Central memory CD8-positive, alpha-beta T cell (primary cell): ENCODE measurements around the gene XPO4.
"Not testable (repeated sequence)": the region's sequence is repeated elsewhere in the genome, so short reads cannot be mapped to it uniquely, and the experiment has no call there.

Source experiments
- ATAC-seq: fragments of 150-1000 bp; cut with Tn5 transposase; replicated peaks from 2 replicates; pipeline ENCODE4 v1.10.0; 2022; ENCODE audit warnings: mild to moderate bottlenecking, moderate FRiP score, moderate number of reproducible peaks; ENCODE audit not compliant: poor library complexity, severe bottlenecking; ENCODE audit errors: extremely low read depth
- DNase-seq, 2 donors: peaks; one replicate each; pipeline ENCODE4 v3.0.0; 2021; ENCODE audit warnings: low spot score in 2 of 2
- H3K27ac Mint-ChIP-seq: one replicate; pipeline ENCODE4 v1.8.0; 2022; ENCODE audit warnings: low read depth, mild to moderate bottlenecking, moderate library complexity, mixed read lengths
- H3K27me3 Mint-ChIP-seq: one replicate; pipeline ENCODE4 v1.8.0; 2022; ENCODE audit warnings: mixed read lengths
- H3K36me3 Mint-ChIP-seq: one replicate; pipeline ENCODE4 v1.8.0; 2022; ENCODE audit warnings: mild to moderate bottlenecking, moderate library complexity, mixed read lengths; ENCODE audit not compliant: insufficient read depth
- H3K4me1 Mint-ChIP-seq: one replicate; pipeline ENCODE4 v1.8.0; 2022; ENCODE audit warnings: mixed read lengths
- H3K4me3 Mint-ChIP-seq: one replicate; pipeline ENCODE4 v1.8.0; 2022; ENCODE audit warnings: mild to moderate bottlenecking, moderate library complexity, mixed read lengths
- H3K9me3 Mint-ChIP-seq: one replicate; pipeline ENCODE4 v1.8.0; 2022; ENCODE audit warnings: mixed read lengths

The XPO4 gene

GRCh38 chr13:20921572-20921971 lies 19.0 kb upstream of the XPO4 start:
- H3K4me3 Mint-ChIP-seq = no peak overlapping the region
- no peaks in the 10 kb centered on the region for H3K9me3 Mint-ChIP-seq
- DNase-seq = no peak
- no peak for ATAC-seq
- H3K27me3 Mint-ChIP-seq = no peaks in the 10 kb centered on the region
- H3K27ac Mint-ChIP-seq = no peak overlapping the region
- no peaks in the 10 kb centered on the region for H3K4me1 Mint-ChIP-seq
- H3K36me3 Mint-ChIP-seq = no peaks in the 10 kb centered on the region

- H3K4me1 Mint-ChIP-seq, H3K36me3 Mint-ChIP-seq, H3K4me3 Mint-ChIP-seq: not testable (repeated sequence)
Measured at GRCh38 chr13:20915676-20916075, 13.1 kb upstream of the XPO4 start.

GRCh38 chr13:20911037-20911436 lies 8.5 kb upstream of the XPO4 start:
- Mint-ChIP-seq H3K27me3 (peaks cover 16% of the 10 kb centered on the region), H3K9me3 (no peaks in the 10 kb centered on the region), H3K27ac (no peak overlapping the region), H3K4me3 (no peak overlapping the region), H3K4me1 (no peaks in the 10 kb centered on the region), H3K36me3 (no peaks in the 10 kb centered on the region)
- ATAC-seq = no peak
- DNase-seq = no peak

More at GRCh38 chr13:20915676-20916075, 13.1 kb upstream of the XPO4 start:
- DNase-seq, H3K9me3 Mint-ChIP-seq, H3K27ac Mint-ChIP-seq, H3K27me3 Mint-ChIP-seq, ATAC-seq: not testable (repeated sequence)

- Mint-ChIP-seq H3K27ac (no peak overlapping the region), H3K36me3 (no peaks in the 10 kb centered on the region), H3K4me1 (no peaks in the 10 kb centered on the region), H3K9me3 (no peaks in the 10 kb centered on the region), H3K4me3 (no peak overlapping the region), H3K27me3 (peaks cover 16% of the 10 kb centered on the region)
- ATAC-seq (no peak), DNase-seq (no peak)
Measured at GRCh38 chr13:20908714-20909497, 6.4 kb upstream of the XPO4 start.

- DNase-seq = no peak
- ATAC-seq = no peak
- Mint-ChIP-seq H3K4me1 (peaks cover 23% of the 10 kb centered on the region), H3K4me3 (no peak overlapping the region), H3K27ac (no peak overlapping the region), H3K27me3 (peaks cover 7% of the 10 kb centered on the region), H3K9me3 (no peaks in the 10 kb centered on the region), H3K36me3 (peaks cover 13% of the 10 kb centered on the region)
Measured at GRCh38 chr13:20904908-20905307, 2.4 kb upstream of the XPO4 start.

GRCh38 chr13:20903164-20903475 lies 574 bp upstream of the XPO4 start:
- peak overlapping the region; percentile 99 for H3K27ac Mint-ChIP-seq
- peak overlapping the region; percentile 97 for H3K4me3 Mint-ChIP-seq
- no peaks in the 10 kb centered on the region for H3K9me3 Mint-ChIP-seq
- ATAC-seq = no peak
- no peak for DNase-seq
- H3K27me3 Mint-ChIP-seq = no peaks in the 10 kb centered on the region
- peaks cover 31% of the 10 kb centered on the region for H3K4me1 Mint-ChIP-seq
- H3K36me3 Mint-ChIP-seq = peaks cover 18% of the 10 kb centered on the region

GRCh38 chr13:20901668-20902437 lies 693 bp downstream of the XPO4 start:
- H3K4me3 Mint-ChIP-seq = peak overlapping the region; percentile 97
- H3K27ac Mint-ChIP-seq = peak overlapping the region; percentile 99
- H3K27me3 Mint-ChIP-seq = no peaks in the 10 kb centered on the region
- peak; percentile 15 to 28 for DNase-seq
- H3K36me3 Mint-ChIP-seq = peaks cover 18% of the 10 kb centered on the region
- ATAC-seq = peak; percentile 54
- no peaks in the 10 kb centered on the region for H3K9me3 Mint-ChIP-seq
- H3K4me1 Mint-ChIP-seq = peaks cover 37% of the 10 kb centered on the region

- H3K9me3 Mint-ChIP-seq = no peaks in the 10 kb centered on the region
- H3K36me3 Mint-ChIP-seq = peaks cover 5% of the 10 kb centered on the region
- no peaks in the 10 kb centered on the region for H3K27me3 Mint-ChIP-seq
- no peak overlapping the region for H3K4me3 Mint-ChIP-seq
- H3K27ac Mint-ChIP-seq = no peak overlapping the region
- H3K4me1 Mint-ChIP-seq = peaks cover 33% of the 10 kb centered on the region
- ATAC-seq = no peak
- DNase-seq = no peak
Measured at GRCh38 chr13:20894245-20894644, 8.3 kb downstream of the XPO4 start.

GRCh38 chr13:20891768-20892167 lies 10.8 kb downstream of the XPO4 start:
- ATAC-seq = peak; percentile 80
- no peak for DNase-seq
- Mint-ChIP-seq H3K9me3 (no peaks in the 10 kb centered on the region), H3K4me1 (peaks cover 29% of the 10 kb centered on the region), H3K27ac (peak overlapping the region; percentile 25), H3K4me3 (peak overlapping the region; percentile 44), H3K27me3 (no peaks in the 10 kb centered on the region), H3K36me3 (peaks cover 4% of the 10 kb centered on the region)

GRCh38 chr13:20891034-20891433 lies 11.5 kb downstream of the XPO4 start:
- Mint-ChIP-seq H3K27ac (peak overlapping the region; percentile 25), H3K27me3 (no peaks in the 10 kb centered on the region), H3K4me3 (no peak overlapping the region), H3K9me3 (no peaks in the 10 kb centered on the region), H3K36me3 (peaks cover 4% of the 10 kb centered on the region), H3K4me1 (peaks cover 30% of the 10 kb centered on the region)
- DNase-seq (no peak), ATAC-seq (peak; percentile 68)

- H3K36me3 Mint-ChIP-seq, DNase-seq, H3K4me3 Mint-ChIP-seq, H3K9me3 Mint-ChIP-seq, H3K27me3 Mint-ChIP-seq, ATAC-seq: not testable (repeated sequence)
- H3K4me1 Mint-ChIP-seq = peaks cover 34% of the 10 kb centered on the region
- H3K27ac Mint-ChIP-seq = peak overlapping the region; percentile 29
Measured at GRCh38 chr13:20890540-20890939, 12.0 kb downstream of the XPO4 start.

- Mint-ChIP-seq H3K4me1 (peaks cover 47% of the 10 kb centered on the region), H3K27ac (peak overlapping the region; percentile 6), H3K36me3 (peaks cover 5% of the 10 kb centered on the region), H3K4me3 (no peak overlapping the region), H3K9me3 (peaks cover 2% of the 10 kb centered on the region), H3K27me3 (no peaks in the 10 kb centered on the region)
- ATAC-seq (no peak), DNase-seq (no peak)
Measured at GRCh38 chr13:20882206-20882605, 20.3 kb downstream of the XPO4 start.

- Mint-ChIP-seq H3K27me3 (no peaks in the 10 kb centered on the region), H3K27ac (no peak overlapping the region), H3K9me3 (peaks cover 6% of the 10 kb centered on the region), H3K4me1 (peaks cover 43% of the 10 kb centered on the region), H3K36me3 (peaks cover 2% of the 10 kb centered on the region), H3K4me3 (no peak overlapping the region)
- ATAC-seq = no peak
- DNase-seq = no peak
Measured at GRCh38 chr13:20877902-20878301, 24.6 kb downstream of the XPO4 start.
